Medulla oblongata (tissue), 1 donor: ENCODE data around the gene SLC2A9.

ENCODE experiments used
- DNase-seq: peaks from one replicate; pipeline ENCODE4 v3.0.0-alpha.2; 2015; ENCODE audit errors: extremely low spot score

Gene SLC2A9

GRCh38 chr4:9963328-9963727, 58.0 kb downstream of the SLC2A9 start:
- no peak for DNase-seq

- DNase-seq, result no peak
These were observed 58.5 kb downstream of the SLC2A9 start for GRCh38 chr4:9962611-9963314.

GRCh38 chr4:9954468-9954867, 66.8 kb downstream of the SLC2A9 start:
- no peak for DNase-seq

- DNase-seq, result no peak
These were observed 68.2 kb downstream of the SLC2A9 start for GRCh38 chr4:9953089-9953488.

DNA sequence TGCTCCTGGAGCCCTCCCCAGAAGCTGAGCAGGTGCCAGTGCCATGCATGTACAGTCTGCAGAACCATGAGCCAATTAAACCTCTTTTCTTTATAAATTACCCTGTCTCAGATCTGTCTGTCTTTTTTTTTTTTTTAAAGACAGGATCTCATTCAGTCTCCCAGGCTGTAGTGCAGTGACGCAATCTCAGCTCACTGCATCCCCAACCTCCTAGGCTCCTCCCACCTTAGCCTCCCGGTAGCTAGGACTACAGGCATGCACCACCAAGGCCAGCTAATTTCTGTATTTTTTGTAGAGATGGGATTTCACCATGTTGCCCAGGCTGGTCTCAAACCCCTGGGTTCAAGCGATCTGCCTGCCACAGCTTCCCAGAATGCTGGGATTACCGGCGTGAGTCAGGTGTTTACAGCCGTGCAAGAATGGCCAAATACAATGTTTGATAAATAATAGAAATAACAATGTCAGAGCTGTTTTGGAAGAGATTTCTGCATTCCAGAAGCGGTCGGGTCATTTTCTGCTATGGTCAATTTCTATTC, 68.8 kb downstream of the SLC2A9 start:
- DNase-seq, result no peak

DNA sequence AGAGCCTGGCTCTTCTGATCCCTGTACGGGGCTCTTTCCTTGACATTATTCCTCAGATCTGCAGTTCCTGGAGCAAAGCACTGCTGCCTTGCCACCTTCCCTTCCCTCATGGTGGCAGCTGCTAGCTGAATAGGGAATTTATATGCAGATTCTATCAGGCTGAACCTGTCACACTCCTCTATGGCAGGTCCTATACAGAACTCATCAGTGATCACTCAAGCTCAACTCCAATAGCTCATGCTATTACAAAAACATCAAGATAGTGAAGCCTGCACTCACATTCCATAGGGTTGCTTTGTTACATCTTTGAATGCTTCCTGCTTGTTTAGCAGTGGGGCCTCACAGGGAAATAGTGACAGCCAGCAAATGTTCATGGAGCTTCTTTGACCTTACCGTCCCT, 71.7 kb downstream of the SLC2A9 start:
- no peak for DNase-seq

DNA sequence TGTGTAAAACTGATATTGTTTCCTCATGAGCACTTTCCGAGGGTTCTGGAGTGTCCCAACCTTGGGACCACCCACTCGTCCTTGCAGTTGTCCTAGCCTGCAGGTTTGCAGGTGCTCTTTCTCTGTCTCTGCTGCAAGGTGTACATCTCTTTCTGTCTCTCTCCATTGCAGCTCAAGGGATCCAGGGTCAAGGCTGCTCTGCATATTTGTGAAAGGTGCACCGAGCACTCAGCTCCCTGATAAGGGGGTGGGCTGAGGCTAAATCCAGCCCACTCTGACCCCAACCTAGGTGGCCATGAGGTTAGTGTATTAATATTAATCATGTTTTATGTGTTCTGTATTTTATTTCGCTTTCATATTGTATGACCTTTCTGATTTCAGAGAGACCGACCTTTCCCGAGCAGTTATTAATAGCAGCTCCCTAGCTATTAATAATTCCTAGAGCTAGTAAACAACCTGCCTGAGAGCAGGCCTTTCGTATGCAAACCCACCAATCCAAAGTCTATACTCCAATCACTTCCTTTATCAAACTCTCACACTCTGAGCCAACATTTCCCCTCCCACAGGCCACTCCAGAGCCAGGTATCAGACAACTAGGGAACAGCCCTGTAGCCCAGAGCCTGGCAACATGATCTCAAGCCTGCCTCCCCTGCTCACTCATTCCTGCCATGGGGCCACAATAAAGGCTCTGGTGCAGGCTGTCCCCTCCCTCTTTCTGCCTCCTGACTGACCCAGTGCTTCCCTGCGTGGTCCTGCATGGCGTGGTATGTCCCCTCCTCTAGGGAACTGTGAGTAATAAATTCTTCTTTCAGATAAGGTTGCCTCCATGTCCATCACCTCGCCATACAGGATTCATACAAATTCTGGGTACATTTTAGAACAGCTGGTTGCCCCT, 73.9 kb downstream of the SLC2A9 start:
- no peak for DNase-seq

GRCh38 chr4:9946170-9946569, 75.1 kb downstream of the SLC2A9 start:
- DNase-seq, result no peak

DNA sequence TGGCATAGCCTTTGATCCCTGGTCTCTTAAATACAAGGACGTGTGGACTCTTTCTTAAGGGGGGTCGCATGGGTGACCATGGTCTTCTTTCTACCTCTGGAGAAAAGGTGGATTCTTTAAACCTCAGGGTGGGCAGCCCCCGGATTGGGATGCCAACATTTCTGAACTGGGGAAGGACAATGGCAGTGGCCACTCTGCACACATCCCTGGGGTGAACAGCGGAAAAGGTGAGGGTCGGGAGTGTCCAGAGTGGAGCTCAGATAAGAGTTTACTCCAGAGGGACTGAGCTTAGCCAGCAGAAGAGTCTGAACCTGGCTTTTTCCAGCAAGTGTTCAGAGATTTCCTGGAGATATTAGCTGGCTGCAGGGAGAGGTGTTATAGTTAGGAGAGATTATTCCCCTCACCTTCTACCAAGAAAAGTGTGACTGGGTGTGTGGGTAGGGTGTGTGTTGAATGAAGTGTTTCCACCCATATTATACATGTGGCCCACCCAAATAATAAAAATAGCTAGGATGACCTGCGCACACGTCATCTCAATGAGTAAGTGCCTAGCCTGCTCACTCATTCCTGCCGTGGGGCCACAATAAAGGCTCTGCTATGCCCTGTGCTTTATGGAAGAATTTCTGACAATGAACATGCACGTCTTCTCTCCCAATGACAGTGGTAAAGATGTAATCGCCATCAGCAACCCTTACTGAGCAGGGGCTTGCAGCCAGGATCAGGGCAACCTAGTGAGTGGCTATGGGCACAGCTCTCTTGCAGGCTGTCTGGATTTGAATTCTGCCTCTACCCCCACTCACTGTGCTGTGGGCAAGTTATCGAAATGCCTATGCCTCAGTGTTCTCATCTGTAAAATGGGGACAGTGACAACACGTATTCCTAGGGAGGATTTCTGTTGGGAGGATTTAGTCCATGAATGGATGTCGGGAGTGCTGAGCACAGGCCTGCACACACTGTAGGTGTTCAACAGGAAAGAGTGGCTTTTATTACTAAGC, 76.6 kb downstream of the SLC2A9 start:
- no peak for DNase-seq

GRCh38 chr4:9943761-9944160, 77.5 kb downstream of the SLC2A9 start:
- DNase-seq, result no peak

DNA sequence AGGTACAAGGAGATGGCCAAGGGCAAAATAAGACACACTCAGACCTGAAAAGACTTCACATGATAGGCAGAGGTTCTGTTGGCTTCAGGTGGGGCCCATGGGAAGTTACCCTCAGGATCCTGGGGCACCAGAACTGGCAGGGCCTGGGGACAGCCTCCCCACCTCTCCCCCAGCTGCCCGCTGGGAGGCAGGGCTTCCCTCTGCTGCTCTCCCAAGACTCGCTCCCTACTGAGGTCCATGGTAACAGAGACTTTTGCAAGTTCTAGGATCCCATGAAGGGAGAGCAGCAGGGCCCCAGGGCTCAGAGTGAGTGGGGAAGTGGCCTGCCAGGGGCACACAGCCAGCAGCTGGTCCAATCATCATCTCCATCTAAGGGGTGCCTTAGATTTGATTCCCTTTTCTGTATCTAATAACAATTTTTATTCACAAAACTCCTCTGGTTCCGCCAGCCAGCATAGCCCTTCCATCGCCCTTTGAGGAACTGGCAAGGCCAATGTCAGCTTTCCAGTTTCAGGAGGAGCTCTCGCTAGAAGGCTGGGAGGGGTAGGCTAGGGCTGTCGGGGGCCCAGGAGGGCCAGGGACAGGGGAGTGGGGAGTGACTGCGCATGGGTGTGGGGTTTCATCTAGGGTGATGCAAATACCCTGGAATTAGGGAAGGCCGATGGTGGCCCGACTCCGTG, 78.2 kb downstream of the SLC2A9 start:
- no peak for DNase-seq

DNA sequence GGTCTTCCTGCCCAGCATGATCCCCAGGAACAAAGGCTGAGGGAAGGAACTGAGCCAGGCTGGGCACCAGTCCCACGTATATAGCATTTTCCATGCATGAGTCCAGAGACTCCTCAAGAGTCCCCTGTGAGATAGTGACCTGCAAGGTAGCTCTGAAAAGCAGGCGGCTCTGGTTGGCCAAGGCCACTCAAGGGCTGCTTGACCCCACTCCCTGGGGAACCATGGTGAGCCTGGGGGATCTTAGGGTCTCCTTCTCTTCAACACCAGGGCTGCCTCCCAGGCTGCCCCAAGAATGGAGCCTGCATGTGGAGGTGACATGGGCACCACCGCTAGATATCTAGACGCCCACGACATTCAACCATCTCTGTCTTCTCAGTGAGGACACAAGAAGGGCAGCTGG, 79.2 kb downstream of the SLC2A9 start:
- no peak for DNase-seq

DNA sequence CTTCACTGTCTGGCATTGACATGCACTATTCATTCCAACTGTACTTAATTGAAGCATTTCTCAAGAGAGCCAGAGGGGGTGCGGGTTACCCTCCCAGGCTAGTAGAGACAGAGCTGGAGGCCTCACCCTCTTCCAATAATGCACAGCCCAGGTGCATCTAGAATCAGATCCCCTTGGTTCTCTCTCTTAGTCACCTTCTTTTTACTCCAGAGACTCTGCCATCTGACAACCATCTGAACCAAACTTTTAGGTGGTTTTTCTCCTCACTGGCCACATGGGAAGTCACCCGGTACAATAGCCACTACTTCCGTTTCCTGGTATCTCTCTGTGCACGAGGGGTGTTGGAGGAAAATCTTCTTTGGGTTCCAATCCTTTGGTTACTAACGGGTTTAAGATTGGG, 81.3 kb downstream of the SLC2A9 start:
- no peak for DNase-seq

DNA sequence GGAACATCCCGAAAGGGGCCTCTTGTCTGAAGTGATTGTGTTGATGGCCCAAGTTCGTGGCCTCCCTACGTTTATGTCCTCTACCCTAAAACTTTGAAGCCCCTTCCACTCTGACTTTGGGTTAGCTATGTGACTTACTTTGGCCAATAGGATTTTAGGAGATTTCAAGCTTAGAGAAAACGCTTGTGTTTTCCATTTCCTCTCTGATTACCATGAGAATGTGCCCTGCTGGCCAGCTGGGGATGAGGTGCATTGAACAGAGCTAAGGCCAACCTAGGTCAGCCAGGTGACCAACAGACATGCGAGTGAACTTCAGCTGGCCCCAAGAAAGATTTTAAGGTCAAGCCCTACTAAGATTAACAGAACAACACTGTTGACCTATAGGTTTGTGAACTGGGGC, 82.4 kb downstream of the SLC2A9 start:
- no peak for DNase-seq

DNA sequence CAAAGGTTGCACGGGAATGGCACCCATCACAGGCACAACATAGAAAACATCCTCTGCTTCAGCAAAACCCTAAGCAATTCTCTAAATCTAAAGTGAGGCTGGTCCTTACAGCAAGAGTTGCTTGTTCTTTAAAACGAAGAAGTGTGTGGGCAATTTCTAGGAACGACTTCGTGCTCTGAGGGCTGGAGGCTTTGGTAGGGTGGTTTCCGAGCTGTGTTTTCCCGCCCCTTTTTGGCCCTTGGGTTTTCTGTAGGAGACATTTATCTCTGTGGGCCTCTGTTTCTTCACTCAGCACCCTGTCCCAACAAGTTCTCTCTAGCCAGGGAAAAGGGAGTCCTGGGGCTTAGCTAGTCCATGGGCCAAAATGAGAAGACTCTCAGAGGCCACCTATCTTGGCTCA, 84.2 kb downstream of the SLC2A9 start:
- no peak for DNase-seq

DNA sequence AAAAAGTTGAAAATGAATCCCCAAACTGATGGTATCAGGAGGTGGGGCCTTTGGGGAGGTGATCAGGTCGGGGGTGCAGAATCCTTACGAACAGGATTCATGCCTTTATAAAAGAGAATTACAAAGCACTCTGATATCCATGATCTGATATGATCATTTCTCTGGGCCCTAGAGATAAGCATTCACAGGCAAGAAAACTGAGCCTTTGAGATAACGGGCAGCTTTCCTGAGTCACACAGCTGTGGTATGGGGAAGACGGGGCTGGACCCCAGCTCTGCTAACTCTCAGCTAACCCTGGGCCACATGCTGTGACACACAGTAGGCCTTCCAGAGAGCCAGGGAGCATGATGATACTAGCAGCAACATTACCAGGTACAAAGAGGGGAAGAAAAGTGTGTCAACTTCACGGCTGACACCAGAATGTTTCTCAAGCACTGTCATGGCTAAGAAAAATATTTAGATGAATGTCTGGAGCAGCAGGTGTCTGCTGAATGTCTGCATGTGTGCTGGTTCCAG, 85.1 kb downstream of the SLC2A9 start:
- no peak for DNase-seq

DNA sequence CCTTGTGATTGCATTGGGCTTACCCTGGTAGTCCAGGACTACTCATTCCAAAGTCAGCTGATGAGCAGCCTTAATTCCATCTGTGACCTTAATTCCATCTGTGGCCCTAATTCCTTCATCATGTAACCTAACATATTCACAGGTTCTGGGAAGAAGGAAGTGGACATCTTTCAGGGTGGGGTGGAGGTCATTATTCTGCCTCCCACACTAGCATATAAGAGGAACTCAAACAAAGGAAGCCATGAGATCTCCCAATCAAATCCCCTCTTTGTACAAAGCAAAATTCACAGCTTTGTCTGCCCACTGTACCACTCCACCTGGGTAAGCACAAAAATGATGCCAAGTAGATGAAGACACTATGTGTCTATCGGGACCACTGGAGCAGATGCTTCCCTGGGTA, 87.3 kb downstream of the SLC2A9 start:
- DNase-seq, result no peak

DNA sequence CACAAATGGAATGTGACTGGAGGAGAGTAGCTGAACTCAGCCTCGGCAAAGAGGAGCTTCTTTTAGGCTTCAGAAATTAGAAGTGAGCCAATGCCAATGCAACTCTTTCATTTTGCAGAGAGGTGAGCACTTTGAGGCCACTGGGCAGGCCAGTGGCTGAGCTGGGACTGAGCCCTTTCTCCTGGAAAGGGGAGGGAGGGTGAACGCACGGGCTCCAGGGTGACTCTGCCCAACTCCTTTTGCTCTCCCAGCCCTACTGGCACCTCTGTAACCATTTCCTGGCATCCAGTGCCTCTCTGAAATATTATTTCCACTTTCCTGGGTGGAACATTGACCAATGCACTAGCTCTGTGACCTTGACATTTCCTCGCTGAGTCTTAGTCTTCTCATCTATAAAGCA, 88.1 kb downstream of the SLC2A9 start:
- DNase-seq, result no peak

- no peak for DNase-seq
These were observed 88.5 kb downstream of the SLC2A9 start for GRCh38 chr4:9932771-9933170.

DNA sequence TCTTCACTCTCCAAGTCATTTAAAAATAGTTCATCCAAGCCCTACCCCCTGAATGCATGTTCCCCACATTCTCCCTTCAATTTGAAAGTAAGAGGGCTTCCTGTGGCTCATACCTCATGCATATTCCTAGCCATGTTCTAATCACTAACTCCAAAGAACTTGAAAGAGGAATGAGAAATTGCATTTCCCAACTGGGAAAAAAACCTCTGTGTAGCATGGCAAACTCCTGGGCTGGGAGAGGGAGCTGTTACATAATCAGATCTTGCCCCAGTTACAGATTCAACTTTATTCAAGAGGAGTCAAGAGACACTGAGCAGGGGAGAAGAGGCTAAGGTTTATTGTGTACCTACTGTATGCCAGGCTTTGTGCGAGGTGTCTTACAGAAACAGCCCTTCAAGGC, 90.2 kb downstream of the SLC2A9 start:
- DNase-seq, result peak; percentile 6

DNA sequence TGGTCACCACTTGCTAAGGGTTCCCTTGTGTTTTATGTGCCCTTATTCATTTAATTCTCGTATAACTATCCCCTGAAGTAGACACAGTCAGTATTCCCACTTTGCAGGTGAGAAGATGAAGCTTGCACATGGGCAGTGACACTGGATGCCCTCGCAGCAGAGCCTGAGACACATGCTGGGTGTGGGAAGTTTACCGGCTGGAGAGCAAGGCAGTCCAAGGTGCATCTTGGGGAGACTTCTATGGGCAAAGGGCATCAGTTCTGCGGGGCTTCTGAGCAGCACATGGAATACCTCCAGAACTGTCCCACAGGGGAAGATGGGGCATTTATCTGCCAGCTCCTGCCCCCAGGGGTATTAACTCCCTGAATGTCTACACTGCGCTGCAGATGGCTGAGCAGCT, 92.2 kb downstream of the SLC2A9 start:
- DNase-seq, result no peak
